Measurements from ENCODE around the gene BPIFB6. TPM values are rescaled to one million over a fixed set of nuclear protein-coding genes. Genes with fewer than 3 reads are reported as not detected.
A peak's percentile ranks its signal among the peaks of the same experiment; 100 is the strongest.

The BPIFB6 gene
- total RNA-seq, 1 experiment from 2014 or later: not detected

DNA sequence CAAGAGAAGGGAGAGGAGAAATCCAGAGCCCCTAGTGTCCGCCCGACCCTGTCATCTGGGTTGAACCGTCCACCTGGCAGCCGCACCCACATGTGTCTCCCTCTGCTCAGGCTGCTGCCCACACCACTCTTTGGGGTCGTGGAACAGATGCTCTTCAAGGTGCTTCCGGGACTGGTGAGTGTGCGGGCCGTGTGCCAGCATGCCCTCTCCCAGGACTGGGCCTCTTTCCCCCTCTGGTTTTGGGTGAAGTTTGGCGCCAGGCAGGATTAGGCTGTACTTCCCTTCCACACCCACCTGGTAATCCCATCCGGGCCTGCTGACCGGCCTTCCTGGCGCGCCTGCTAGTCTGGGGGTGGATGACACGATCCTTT, 30.2 kb downstream of the BPIFB6 start:
- DNase-seq (ENCODE audit: low spot score): no peak

DNA sequence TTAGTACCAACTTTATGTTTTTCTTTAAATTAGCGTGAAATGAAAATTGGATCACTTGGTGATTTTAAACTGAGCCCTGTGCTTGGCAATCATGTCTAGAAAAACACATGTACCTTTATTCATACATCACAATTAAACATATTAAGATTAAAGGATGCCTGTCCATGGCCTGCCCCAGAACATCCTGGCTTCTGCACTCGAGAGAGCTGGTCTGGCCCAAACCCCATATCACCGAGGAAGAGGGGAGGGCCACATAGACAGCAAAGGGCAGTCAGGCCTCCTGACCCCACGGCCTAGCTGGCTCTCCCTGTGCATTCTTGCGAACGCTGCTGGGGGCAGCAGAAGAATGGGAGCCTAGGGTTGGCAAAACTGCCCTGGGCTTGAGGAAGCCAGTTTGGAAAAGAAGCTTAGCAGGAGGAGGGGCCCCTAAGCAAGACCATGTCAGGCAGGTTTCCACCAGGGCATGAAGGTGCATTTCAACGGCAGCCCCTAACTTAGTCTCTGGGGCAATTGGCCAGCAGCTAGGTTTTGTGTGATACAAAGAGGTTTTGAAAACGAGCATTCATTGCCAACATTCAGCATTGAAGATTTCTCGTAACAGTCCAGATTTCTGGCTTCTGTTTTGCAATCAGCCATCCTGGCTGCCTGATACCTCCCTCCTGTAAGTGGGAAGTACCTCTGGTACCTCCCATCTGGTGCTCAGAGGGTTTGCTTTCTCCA, 30.8 kb downstream of the BPIFB6 start:
- no peak for DNase-seq (ENCODE audit: low spot score)

DNA sequence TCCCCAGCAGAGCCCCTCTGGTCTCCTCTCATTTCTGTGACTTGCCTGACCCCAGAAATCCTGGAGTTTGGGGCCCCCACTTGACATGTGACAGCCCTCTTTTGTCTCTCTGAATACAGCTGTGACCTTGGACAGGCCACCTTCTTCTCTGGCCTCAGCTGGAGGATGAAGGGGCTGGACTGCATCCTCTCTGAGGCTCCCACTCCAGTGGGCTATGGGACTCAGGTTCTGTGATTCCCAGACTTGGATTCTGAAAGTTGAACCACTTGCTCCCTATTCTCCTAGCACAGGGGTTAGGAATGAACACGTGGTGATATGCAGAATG, 31.3 kb downstream of the BPIFB6 start:
- DNase-seq (ENCODE audit: low spot score): no peak

GRCh38 chr20:33063271-33063670, 31.8 kb downstream of the BPIFB6 start:
- no peak for DNase-seq (ENCODE audit: low spot score)

GRCh38 chr20:33064572-33065287, 33.3 kb downstream of the BPIFB6 start:
- no peak for DNase-seq (ENCODE audit: low spot score)

- no peak for DNase-seq (ENCODE audit: low spot score)
These were observed 34.3 kb downstream of the BPIFB6 start for GRCh38 chr20:33065785-33066184.

DNA sequence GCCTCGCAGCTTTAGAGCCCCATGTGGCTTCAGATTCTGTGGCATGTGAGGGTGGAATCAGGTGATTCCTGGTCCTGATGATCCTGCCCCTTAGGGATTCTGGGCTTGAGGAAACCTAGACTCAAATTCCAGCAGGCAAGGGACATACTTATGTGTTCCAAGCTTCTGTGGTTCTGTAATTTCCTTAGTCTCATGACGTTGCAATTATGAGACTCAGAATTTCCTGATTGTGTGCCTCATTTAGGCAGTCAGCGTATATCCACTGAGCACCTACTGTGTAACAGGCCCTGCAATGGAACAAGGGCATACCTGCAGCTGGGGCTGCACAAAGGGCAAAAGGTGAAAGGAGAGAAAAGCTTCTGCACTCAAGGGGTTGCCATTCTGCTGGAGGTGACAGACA, 36.4 kb downstream of the BPIFB6 start:
- no peak for DNase-seq (ENCODE audit: low spot score)

DNA sequence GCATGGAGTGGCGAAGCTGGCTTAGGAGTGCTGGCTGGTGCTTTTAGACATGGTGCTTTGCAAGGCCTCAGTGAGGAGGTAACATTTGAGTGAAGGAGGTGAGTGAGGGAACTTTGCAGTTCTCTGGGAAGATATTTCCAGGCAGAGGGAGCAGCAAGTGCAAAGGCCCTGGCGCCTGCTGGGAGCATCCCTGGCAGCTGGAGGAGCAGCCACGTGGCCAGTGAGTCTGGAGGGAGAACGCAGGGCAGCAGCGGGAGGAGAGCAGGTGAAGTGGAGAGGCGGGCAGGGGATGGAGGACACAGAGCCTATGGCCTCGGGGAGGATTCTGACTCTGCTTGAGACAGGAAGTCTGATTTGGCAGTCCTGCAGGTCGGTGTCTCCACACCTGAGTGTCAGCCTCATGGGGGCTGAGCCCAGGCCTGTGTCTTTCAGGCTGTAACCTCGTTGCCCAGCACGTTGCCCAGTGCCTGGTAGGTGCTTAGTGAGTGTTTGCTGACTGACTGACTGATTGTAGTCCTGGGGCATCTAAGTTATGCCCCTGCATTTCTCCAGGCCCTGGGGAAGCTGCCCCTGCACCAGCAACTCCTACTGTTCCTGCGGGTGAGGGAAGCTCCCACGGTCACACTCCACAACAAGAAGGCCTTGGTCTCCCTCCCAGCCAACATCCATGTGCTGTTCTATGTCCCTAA, 36.9 kb downstream of the BPIFB6 start:
- DNase-seq (ENCODE audit: low spot score): no peak

DNA sequence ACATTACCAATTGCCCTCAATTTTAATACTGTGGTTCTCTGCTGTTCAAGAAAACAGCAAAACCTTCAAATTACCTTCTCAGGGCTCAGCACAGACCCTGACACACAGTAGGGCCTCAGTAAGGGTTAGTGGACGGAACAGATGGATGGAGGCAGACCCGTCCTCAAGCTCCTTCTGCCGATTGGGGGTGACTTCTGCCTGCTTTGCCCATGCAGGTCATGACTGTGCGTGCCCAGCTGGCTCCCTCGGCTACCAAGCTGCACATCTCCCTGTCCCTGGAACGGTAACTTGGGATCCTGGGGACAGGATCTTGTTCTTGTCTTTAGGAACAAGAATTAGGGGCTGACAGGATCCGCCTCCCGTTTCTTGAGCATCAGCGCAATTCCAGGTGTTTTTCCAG, 38.2 kb downstream of the BPIFB6 start:
- DNase-seq (ENCODE audit: low spot score): no peak

DNA sequence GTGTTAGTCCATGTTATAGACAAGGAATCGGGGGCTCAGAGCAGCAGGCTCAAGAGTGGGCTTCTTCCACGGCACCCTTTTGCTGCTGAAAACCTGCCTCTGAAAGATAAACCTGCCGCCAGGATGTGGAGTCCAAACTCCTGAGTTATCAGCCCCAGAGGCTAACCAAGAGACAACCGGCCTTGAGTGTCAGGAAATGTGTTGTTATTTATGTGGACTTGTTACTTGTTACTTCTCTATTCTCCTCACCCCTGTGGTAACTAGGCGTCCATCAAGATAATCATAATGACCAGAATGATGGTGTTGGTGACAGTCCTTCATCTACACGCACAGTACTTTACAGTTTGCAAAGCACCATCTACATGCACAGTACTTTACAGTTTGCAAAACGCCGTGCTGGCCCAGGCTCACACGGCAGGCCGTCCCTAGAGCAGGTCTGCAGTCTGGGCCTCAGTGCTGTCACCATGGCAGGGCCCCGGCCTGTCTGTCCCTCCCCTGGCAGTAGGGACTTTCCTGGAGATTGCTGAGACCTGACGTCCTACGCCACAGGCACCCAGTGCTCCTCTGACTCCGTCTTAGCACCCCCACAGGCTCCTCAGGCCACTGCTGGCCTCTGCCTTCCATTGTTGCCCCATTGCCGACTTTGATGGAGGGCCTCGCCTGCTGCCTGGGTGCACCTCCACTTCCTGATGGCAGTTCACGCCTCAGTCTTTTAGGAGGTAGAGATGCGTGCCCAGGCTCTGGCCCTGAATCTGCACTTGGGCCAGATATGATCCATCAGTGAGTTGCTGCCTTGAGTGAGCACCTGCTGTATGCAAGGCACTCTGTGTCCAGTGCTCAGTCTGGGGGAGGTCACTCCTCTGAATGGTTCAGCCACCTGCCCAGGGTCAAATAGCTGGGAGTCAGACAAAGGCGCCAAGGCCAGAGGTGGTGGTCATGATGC, 38.9 kb downstream of the BPIFB6 start:
- no peak for DNase-seq (ENCODE audit: low spot score)

DNA sequence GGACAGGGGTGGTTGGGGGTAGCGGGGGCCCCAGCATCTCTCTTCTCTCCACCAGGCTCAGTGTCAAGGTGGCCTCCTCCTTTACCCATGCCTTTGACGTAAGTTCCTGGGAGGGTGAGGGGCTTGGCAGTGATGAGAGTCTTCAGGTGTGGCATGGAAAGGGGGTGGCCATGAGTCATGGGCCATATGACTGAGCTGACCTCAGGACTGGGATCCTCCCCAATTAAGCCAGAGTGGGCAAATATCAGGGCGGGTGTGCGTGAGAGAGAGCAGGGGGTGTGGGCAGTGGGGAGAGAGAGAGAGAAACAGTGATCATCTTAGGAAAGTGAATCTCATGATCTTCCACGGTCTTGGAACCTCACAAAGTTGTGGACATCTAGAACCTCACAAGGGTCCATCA, 39.8 kb downstream of the BPIFB6 start:
- DNase-seq (ENCODE audit: low spot score): peak; percentile 19

DNA sequence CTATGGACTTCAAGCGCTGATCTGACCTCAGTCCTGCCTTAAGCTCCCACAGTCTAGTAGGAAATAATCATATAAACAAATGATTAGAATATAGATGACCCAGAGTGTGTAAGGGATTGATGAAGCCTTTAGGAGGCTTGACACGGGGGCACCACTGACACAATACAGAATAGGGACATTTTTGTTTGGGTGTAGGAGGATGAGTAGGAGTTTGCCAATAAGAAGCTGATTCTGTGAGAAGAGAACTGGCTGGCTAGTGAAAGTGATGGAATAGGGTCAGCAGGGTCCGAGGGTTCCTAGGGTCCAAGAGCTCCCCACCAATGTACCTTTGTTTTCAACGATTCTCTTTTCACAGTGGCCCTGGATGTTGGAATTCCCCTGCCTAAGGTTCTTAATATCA, 40.9 kb downstream of the BPIFB6 start:
- no peak for DNase-seq (ENCODE audit: low spot score)

- DNase-seq (ENCODE audit: low spot score): no peak
These were observed 41.4 kb downstream of the BPIFB6 start for GRCh38 chr20:33072813-33073212.

DNA sequence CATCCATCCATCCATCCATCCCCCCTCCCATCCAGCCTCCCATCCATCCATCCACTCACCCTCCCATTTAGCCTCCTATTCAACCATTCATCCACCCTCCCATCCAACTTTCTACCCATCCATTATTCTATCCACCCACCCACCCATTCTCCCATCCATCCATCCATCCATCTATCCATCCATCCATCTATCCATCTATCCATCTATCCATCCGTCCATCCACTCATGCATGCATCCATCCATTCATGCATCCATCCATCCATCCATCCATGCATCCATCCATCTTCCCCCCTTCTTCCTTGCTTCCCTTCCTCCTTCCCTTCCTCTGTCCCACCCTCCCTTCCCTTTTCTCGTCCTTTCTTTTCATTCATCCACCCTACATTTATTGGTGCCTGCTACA, 43.2 kb downstream of the BPIFB6 start:
- DNase-seq (ENCODE audit: low spot score): no peak

GRCh38 chr20:33075281-33075680, 43.8 kb downstream of the BPIFB6 start:
- DNase-seq (ENCODE audit: low spot score): no peak

DNA sequence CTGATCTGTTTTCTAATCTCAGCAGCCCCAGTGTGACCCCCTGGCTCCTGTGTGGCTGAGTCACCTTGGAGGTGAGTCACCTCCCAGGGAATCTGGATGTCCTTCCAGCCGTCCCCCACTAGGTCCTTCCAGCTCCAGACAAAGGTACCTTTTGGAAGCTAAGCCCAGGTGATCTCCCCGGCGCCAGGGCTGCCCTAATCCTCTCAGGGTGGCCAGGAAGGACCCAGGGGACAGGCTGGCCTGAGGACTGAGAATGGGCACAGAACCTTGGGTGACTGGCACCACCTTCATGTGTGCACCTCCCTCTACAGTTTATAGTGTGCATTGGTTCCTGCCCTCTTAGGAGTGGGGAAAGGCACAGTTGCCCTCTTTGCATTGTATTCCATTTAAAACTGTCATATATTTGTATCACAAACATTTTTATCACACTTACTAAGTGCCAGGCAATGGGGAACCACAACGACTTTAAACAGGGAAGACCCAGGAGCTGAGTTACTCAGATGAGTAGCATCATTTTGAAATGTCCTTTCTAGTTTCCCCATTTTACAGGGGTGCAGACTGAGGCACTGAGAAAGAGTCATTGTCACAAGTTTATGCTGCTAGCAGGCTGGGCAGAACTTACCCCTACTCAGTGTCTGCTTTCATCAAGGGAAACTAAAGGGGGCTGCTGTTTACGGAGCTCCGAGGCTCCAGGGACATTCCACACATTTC, 45.4 kb downstream of the BPIFB6 start:
- peak; percentile 41 for DNase-seq (ENCODE audit: low spot score)

DNA sequence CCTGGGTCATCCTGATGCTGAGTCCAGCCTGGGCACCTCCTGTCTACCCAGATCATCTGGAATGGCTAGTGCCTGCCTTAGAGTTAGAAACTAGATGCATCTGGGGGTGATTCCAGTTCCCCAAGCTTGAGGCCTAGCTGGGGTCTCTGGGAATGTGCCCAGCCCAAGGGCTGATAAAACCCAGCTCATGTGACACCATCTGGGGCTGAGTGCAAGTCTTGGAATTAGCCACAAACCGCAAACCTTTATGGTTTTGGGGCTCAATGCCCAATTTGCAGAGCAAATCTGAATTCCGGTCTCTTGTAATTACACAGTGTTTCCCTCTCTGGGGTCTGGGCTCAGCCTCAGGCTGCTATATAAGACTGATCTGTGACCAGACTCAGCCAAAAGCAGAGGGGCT, 47.8 kb downstream of the BPIFB6 start, which contains the start of gene BPIFB4:
TSS of gene BPIFB4 (plus strand) at position 385 of the 400 bp plus-strand sequence. CDS start 1,884 bp downstream, outside the sequence.
- DNase-seq (ENCODE audit: low spot score): peak; percentile 41

GRCh38 chr20:33081411-33082154, 50.1 kb downstream of the BPIFB6 start:
- DNase-seq (ENCODE audit: low spot score): no peak

GRCh38 chr20:33082546-33082945, 51.1 kb downstream of the BPIFB6 start:
- no peak for DNase-seq (ENCODE audit: low spot score)

GRCh38 chr20:33083544-33084340, 52.3 kb downstream of the BPIFB6 start:
- DNase-seq (ENCODE audit: low spot score): no peak

All from A172 (cell line).